Skin of body (tissue), 2 donors: ENCODE measurements around the gene CACNB3. TPM values are rescaled to one million over a fixed set of nuclear protein-coding genes. Genes with fewer than 3 reads are reported as not detected.

Experiments
- DNase-seq: peaks from one replicate; lab custom pipeline; 2025; lab: John Stamatoyannopoulos, UW
- total RNA-seq: library from RNA; depleted of rRNA; stranded (reverse); fragments of >200 nt; gene quantifications from one replicate; pipeline ENCODE4 v1.2.3, GENCODE V29; 2014

CACNB3 gene
- 10.8 TPM for total RNA-seq

GRCh38 chr12:48817873-48818830 lies at the start of gene CACNB3:
Gene CACNB3, plus strand, starts transcription at chr12:48818496. Its CDS starts 434 bp downstream, at chr12:48818930.
- peak; percentile 51 for DNase-seq

GRCh38 chr12:48768736-48769135 lies 49.6 kb upstream of the CACNB3 start:
- DNase-seq, result no peak

- no peak for DNase-seq
These were observed 47.5 kb upstream of the CACNB3 start for GRCh38 chr12:48770756-48771155.

GRCh38 chr12:48771588-48772112 lies 46.6 kb upstream of the CACNB3 start:
- no peak for DNase-seq

GRCh38 chr12:48773686-48774085 lies 44.6 kb upstream of the CACNB3 start:
- no peak for DNase-seq

- DNase-seq, result no peak
These were observed 43.8 kb upstream of the CACNB3 start for GRCh38 chr12:48774516-48774915.

- DNase-seq, result no peak
These were observed 43.0 kb upstream of the CACNB3 start for GRCh38 chr12:48775299-48775698.

- DNase-seq, result no peak
These were observed 42.2 kb upstream of the CACNB3 start for GRCh38 chr12:48775991-48776649.

- DNase-seq, result no peak
These were observed 41.3 kb upstream of the CACNB3 start for GRCh38 chr12:48776956-48777355.

- no peak for DNase-seq
These were observed 40.5 kb upstream of the CACNB3 start for GRCh38 chr12:48777501-48778400.

GRCh38 chr12:48779869-48780268 lies 38.4 kb upstream of the CACNB3 start:
- DNase-seq, result peak; percentile 8

GRCh38 chr12:48780381-48781025 lies 37.8 kb upstream of the CACNB3 start:
- DNase-seq, result no peak

GRCh38 chr12:48781750-48782456 lies 36.4 kb upstream of the CACNB3 start:
- DNase-seq, result no peak

- no peak for DNase-seq
These were observed 35.6 kb upstream of the CACNB3 start for GRCh38 chr12:48782457-48783395.

GRCh38 chr12:48783432-48783831 lies 34.9 kb upstream of the CACNB3 start:
- DNase-seq, result no peak

- DNase-seq, result no peak
These were observed 31.4 kb upstream of the CACNB3 start for GRCh38 chr12:48786591-48787544.

GRCh38 chr12:48787791-48788523 lies 30.3 kb upstream of the CACNB3 start:
- DNase-seq, result no peak
